Chondrocyte (in vitro differentiated cells): ENCODE results near the gene RFX5. TPM values are rescaled to one million over a fixed set of nuclear protein-coding genes. Genes with fewer than 3 reads are reported as not detected.
A peak's percentile ranks its signal among the peaks of the same experiment; 100 is the strongest.

Experiments used
- DNase-seq: peaks from one replicate; pipeline ENCODE4 v3.0.0; 2021; ENCODE audit warnings: mixed read lengths, low spot score
- H3K27ac Mint-ChIP-seq: one replicate; pipeline ENCODE4 v1.8.0; 2021; ENCODE audit warnings: mild to moderate bottlenecking, moderate library complexity, mixed read lengths; ENCODE audit not compliant: unreplicated experiment
- H3K27me3 Mint-ChIP-seq: 2 replicates; pipeline ENCODE4 v1.8.0; 2021; ENCODE audit warnings: low read depth, mixed read lengths
- H3K36me3 Mint-ChIP-seq: 2 replicates; pipeline ENCODE4 v1.8.0; 2021; ENCODE audit warnings: low read depth, mixed read lengths
- H3K4me1 Mint-ChIP-seq: 2 replicates; pipeline ENCODE4 v1.8.0; 2021; ENCODE audit warnings: low read depth, mild to moderate bottlenecking, mixed read lengths
- H3K4me3 Mint-ChIP-seq: one replicate; pipeline ENCODE4 v1.8.0; 2021; ENCODE audit warnings: mild to moderate bottlenecking, moderate library complexity, mixed read lengths; ENCODE audit not compliant: unreplicated experiment
- H3K9me3 Mint-ChIP-seq: 2 replicates; pipeline ENCODE4 v1.8.0; 2021; ENCODE audit warnings: low read depth, mixed read lengths
- total RNA-seq: library from RNA; stranded (reverse); gene quantifications from 3 replicates; pipeline ENCODE4 v1.2.1, GENCODE V29; 2021
- TF ChIP-seq, protein P1 (sequence below): fragments of 200-600 bp; sonication (generic); IDR thresholded peaks from 2 replicates; pipeline ENCODE4 v1.5.0; 2021; ENCODE audit warnings: antibody characterized with exemption, mild to moderate bottlenecking, moderate library complexity

The RFX5 gene
- total RNA-seq, 1 donor from 2014 or later, result 31.8 TPM

GRCh38 chr1:151293093-151293492 is 54.0 kb downstream of the RFX5 start:
- Mint-ChIP-seq H3K4me3 (no peak overlapping the region), H3K27me3 (no peaks in the 10 kb centered on the region), H3K27ac (no peak overlapping the region), H3K36me3 (peaks cover 27% of the 10 kb centered on the region), H3K4me1 (no peaks in the 10 kb centered on the region), H3K9me3 (no peaks in the 10 kb centered on the region)
- TF ChIP-seq, protein P1, sequence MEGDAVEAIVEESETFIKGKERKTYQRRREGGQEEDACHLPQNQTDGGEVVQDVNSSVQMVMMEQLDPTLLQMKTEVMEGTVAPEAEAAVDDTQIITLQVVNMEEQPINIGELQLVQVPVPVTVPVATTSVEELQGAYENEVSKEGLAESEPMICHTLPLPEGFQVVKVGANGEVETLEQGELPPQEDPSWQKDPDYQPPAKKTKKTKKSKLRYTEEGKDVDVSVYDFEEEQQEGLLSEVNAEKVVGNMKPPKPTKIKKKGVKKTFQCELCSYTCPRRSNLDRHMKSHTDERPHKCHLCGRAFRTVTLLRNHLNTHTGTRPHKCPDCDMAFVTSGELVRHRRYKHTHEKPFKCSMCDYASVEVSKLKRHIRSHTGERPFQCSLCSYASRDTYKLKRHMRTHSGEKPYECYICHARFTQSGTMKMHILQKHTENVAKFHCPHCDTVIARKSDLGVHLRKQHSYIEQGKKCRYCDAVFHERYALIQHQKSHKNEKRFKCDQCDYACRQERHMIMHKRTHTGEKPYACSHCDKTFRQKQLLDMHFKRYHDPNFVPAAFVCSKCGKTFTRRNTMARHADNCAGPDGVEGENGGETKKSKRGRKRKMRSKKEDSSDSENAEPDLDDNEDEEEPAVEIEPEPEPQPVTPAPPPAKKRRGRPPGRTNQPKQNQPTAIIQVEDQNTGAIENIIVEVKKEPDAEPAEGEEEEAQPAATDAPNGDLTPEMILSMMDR, result no peak
- DNase-seq, result peak; percentile 52

GRCh38 chr1:151292207-151293030 is 54.6 kb downstream of the RFX5 start:
- H3K27ac Mint-ChIP-seq, result no peak overlapping the region

DNA sequence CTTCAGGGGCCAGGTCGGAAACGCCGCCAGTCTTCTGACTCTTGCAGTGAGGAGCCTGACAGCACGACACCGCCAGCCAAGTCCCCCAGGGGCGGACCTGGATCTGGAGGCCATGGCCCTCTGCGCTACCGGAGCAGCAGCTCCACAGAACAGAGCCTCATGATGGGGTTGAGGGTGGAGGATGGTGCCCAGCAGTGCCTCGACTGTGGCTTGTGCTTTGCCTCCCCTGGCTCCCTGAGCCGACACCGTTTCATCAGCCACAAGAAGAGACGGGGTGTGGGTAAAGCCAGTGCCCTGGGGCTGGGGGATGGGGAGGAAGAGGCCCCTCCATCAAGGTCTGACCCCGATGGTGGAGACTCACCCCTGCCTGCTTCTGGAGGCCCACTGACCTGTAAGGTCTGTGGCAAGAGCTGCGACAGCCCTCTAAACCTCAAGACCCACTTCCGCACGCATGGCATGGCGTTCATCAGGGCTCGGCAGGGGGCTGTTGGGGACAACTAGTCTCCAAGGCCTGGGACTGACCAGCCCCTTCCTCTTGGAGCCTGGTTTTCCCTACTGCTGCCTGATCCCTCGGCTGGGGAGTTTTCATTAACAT is 56.2 kb downstream of the RFX5 start:
- H3K27me3 Mint-ChIP-seq, result no peaks in the 10 kb centered on the region
- TF ChIP-seq, protein P1, result no peak
- H3K36me3 Mint-ChIP-seq, result peaks cover 27% of the 10 kb centered on the region
- no peak overlapping the region for H3K4me3 Mint-ChIP-seq
- no peaks in the 10 kb centered on the region for H3K4me1 Mint-ChIP-seq
- H3K27ac Mint-ChIP-seq, result no peak overlapping the region
- no peaks in the 10 kb centered on the region for H3K9me3 Mint-ChIP-seq
- DNase-seq, result peak; percentile 90

More at GRCh38 chr1:151292207-151293030, 54.6 kb downstream of the RFX5 start:
- Mint-ChIP-seq H3K9me3 (no peaks in the 10 kb centered on the region), H3K36me3 (peaks cover 22% of the 10 kb centered on the region), H3K4me3 (no peak overlapping the region), H3K27me3 (no peaks in the 10 kb centered on the region), H3K4me1 (no peaks in the 10 kb centered on the region)
- DNase-seq, result peak; percentile 62
- TF ChIP-seq, protein P1, result peak; percentile 23

Other genes with a start within 250 kb of the RFX5 start
- gene SEMA6C, start 200.6 kb downstream of the RFX5 start, total RNA-seq, result 7.0 to 9.2 TPM (median 8.9 TPM) in 3 replicates
- gene TNFAIP8L2, start 190.6 kb downstream of the RFX5 start, total RNA-seq, result not detected in 3 replicates
- gene LYSMD1, start 181.3 kb downstream of the RFX5 start, total RNA-seq, result 9.3 to 10.0 TPM (median 9.9 TPM) in 3 replicates
- 39.6 to 44.3 TPM (median 40.7 TPM) in 3 replicates for gene SCNM1, start 181.1 kb downstream of the RFX5 start, total RNA-seq
- gene TMOD4, start 171.3 kb downstream of the RFX5 start, total RNA-seq, result 0.60 to 1.9 TPM in 2 of 3 replicates, not detected in the other
- 40.4 to 70.5 TPM (median 64.0 TPM) in 3 replicates for gene VPS72, start 157.1 kb downstream of the RFX5 start, total RNA-seq
- gene PIP5K1A, start 148.7 kb downstream of the RFX5 start, total RNA-seq, result 72.8 to 89.9 TPM (median 80.0 TPM) in 3 replicates
- 111 to 144 TPM (median 113 TPM) in 3 replicates for gene PSMD4, start 92.5 kb downstream of the RFX5 start, total RNA-seq
- gene ZNF687, start 65.0 kb downstream of the RFX5 start, total RNA-seq, result 17.5 to 19.3 TPM (median 18.6 TPM) in 3 replicates
- gene PI4KB, start 19.8 kb downstream of the RFX5 start, total RNA-seq, result 51.4 to 73.2 TPM (median 54.7 TPM) in 3 replicates
- 5.7 to 11.1 TPM (median 8.9 TPM) in 3 replicates for gene SELENBP1, start 25.5 kb upstream of the RFX5 start, total RNA-seq
- 229 to 257 TPM (median 236 TPM) in 3 replicates for gene PSMB4, start 52.3 kb upstream of the RFX5 start, total RNA-seq
- 61.7 to 79.7 TPM (median 65.0 TPM) in 3 replicates for gene POGZ, start 112.2 kb upstream of the RFX5 start, total RNA-seq
- 0.95 to 1.2 TPM (median 1.0 TPM) in 3 replicates for gene CGN, start 164.1 kb upstream of the RFX5 start, total RNA-seq
- gene TUFT1, start 193.1 kb upstream of the RFX5 start, total RNA-seq, result 15.2 to 33.0 TPM (median 30.5 TPM) in 3 replicates